Activated naive CD4-positive, alpha-beta T cell treated with anti-CD3 and anti-CD28 coated beads, Interleukin-2, amount 10 ng/mL, durations not matched to agents 7 days and 5 days (primary cell): ENCODE data around the gene CSTPP1.
"Not testable (repeated sequence)": the region's sequence is repeated elsewhere in the genome, so short reads cannot be mapped to it uniquely, and the experiment has no call there.

Experiments
- CTCF ChIA-PET: fragments of 350-600 bp; sonication (Branson Sonifier 250); formaldehyde crosslinking; loops from one replicate; lab custom pipeline; 2021; ENCODE audit warnings: antibody characterized with exemption; lab: Charles Lee
- DNase-seq: peaks from one replicate; pipeline ENCODE4 v3.0.0-alpha.2; 2020
- H3K27ac Mint-ChIP-seq: one replicate; pipeline ENCODE4 v1.8.0; 2021; ENCODE audit warnings: mild to moderate bottlenecking, moderate library complexity, mixed read lengths
- H3K27me3 Mint-ChIP-seq: one replicate; pipeline ENCODE4 v1.8.0; 2021; ENCODE audit warnings: mild to moderate bottlenecking, mixed read lengths
- H3K36me3 Mint-ChIP-seq: one replicate; pipeline ENCODE4 v1.8.0; 2021; ENCODE audit warnings: mixed read lengths
- H3K4me1 Mint-ChIP-seq: one replicate; pipeline ENCODE4 v1.8.0; 2021; ENCODE audit warnings: mixed read lengths
- H3K4me3 Mint-ChIP-seq: one replicate; pipeline ENCODE4 v1.8.0; 2021; ENCODE audit warnings: mild to moderate bottlenecking, moderate library complexity, mixed read lengths
- H3K9me3 Mint-ChIP-seq: one replicate; pipeline ENCODE4 v1.8.0; 2021; ENCODE audit warnings: mixed read lengths

The CSTPP1 gene

GRCh38 chr11:46917109-46917761 lies 19.3 kb upstream of the CSTPP1 start:
- H3K9me3 Mint-ChIP-seq: no peaks in the 10 kb centered on the region
- H3K27me3 Mint-ChIP-seq: peaks cover 89% of the 10 kb centered on the region
- peaks cover 32% of the 10 kb centered on the region for H3K4me1 Mint-ChIP-seq
- CTCF ChIA-PET: interaction anchor here (0.6 to 2.1 kb wide), 5 partner anchors 29 to 529 kb away, joined by 3 to 21 read pairs (median 3); no protein-coding TSS in a partner anchor
- H3K27ac Mint-ChIP-seq: no peak overlapping the region
- no peak for DNase-seq
- H3K36me3 Mint-ChIP-seq: no peaks in the 10 kb centered on the region
- peak overlapping the region; percentile 62 for H3K4me3 Mint-ChIP-seq

DNA sequence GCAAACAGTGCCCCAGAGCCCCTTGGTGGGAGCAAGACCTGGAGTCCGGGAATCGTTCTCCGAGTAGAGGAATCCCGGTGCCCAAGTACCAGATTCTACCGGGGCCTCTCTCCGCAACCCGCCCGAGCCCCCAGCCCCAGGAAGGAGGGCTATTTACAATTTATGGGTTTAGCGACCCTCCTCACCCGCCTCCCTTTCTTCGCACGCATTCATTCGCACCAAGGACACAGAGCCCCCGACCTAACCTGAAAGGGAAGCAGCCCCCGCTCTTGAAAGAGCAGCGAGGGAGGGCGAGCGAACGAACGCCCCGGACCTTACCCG lies 18.8 kb upstream of the CSTPP1 start:
- H3K4me3 Mint-ChIP-seq: peak overlapping the region; percentile 62
- no peak overlapping the region for H3K27ac Mint-ChIP-seq
- no peaks in the 10 kb centered on the region for H3K9me3 Mint-ChIP-seq
- CTCF ChIA-PET: interaction anchor here (0.6 to 2.1 kb wide), 3 partner anchors 171 to 529 kb away, joined by 3 to 21 read pairs (median 3); no protein-coding TSS in a partner anchor
- H3K4me1 Mint-ChIP-seq: peaks cover 31% of the 10 kb centered on the region
- peaks cover 87% of the 10 kb centered on the region for H3K27me3 Mint-ChIP-seq
- DNase-seq: no peak
- no peaks in the 10 kb centered on the region for H3K36me3 Mint-ChIP-seq

- CTCF ChIA-PET: interaction anchor here (0.9 to 2.7 kb wide), 4 partner anchors 233 to 530 kb away, joined by 3 to 17 read pairs (median 3); no protein-coding TSS in a partner anchor
These were observed 18.3 kb upstream of the CSTPP1 start, which contains the start of gene LRP4 for GRCh38 chr11:46918083-46918787. TSS of gene LRP4 (minus strand) at chr11:46918550. CDS start at chr11:46918379, 171 bp downstream.

DNA sequence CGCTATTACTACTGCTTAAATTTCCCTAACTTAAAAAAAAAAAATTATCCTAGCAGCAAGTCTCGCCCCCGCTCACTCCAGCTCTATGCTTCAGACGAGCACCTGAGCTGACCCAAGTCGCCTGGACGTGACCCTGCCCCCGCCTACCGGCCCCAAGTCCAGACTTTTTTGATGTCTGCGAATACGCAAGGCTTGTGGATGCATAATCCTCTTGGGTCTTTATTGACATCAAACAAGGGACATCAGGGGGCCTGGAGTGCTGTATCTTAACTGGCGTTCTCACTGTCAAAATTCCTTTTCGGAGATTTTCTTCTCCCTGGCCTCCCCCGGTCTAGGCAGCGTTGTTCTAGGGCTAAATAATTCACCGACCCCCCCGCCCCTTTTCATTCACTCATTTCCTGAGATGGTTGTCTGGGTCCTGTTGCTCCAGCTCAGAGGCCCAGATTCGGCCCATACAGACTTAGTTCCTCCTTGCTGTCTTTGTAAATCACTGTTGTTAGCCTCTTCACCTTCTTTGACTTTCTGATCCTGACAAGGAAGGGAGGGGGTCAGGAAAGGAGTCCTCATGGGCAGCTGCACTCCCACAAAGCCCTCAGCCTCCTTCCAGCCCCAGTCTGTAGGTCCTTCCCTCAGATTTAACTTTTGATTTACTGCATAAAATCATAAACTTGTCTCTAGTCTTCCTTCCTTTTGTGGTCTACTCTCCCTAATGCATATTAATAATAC lies 17.6 kb upstream of the CSTPP1 start:
- no peaks in the 10 kb centered on the region for H3K9me3 Mint-ChIP-seq
- DNase-seq: no peak
- no peaks in the 10 kb centered on the region for H3K36me3 Mint-ChIP-seq
- CTCF ChIA-PET: interaction anchor here (1.0 to 2.7 kb wide), 5 partner anchors 8 to 242 kb away, joined by 3 to 17 read pairs (median 3); no protein-coding TSS in a partner anchor
- H3K4me1 Mint-ChIP-seq: peaks cover 30% of the 10 kb centered on the region
- H3K27ac Mint-ChIP-seq: no peak overlapping the region
- peak overlapping the region; percentile 52 for H3K4me3 Mint-ChIP-seq
- peaks cover 75% of the 10 kb centered on the region for H3K27me3 Mint-ChIP-seq

More at GRCh38 chr11:46918083-46918787, 18.3 kb upstream of the CSTPP1 start, which contains the start of gene LRP4:
- peak; percentile 50 for DNase-seq
- no peaks in the 10 kb centered on the region for H3K9me3 Mint-ChIP-seq
- peak within 1 kb of the TSS; percentile 62 for H3K4me3 Mint-ChIP-seq
- peaks cover 30% of the 10 kb centered on the region for H3K4me1 Mint-ChIP-seq
- peaks cover 82% of the 10 kb centered on the region for H3K27me3 Mint-ChIP-seq
- no peaks in the 10 kb centered on the region for H3K36me3 Mint-ChIP-seq
- no peak within 1 kb of the TSS for H3K27ac Mint-ChIP-seq

- no peak for DNase-seq
- H3K27ac Mint-ChIP-seq: no peak overlapping the region
- peaks cover 71% of the 10 kb centered on the region for H3K27me3 Mint-ChIP-seq
- CTCF ChIA-PET: interaction anchor here (0.9 to 2.7 kb wide), 2 partner anchors 9 to 232 kb away, joined by 3 to 17 read pairs; no protein-coding TSS in a partner anchor
- H3K36me3 Mint-ChIP-seq: no peaks in the 10 kb centered on the region
- no peak overlapping the region for H3K4me3 Mint-ChIP-seq
- no peaks in the 10 kb centered on the region for H3K9me3 Mint-ChIP-seq
- peaks cover 30% of the 10 kb centered on the region for H3K4me1 Mint-ChIP-seq
These were observed 15.8 kb upstream of the CSTPP1 start for GRCh38 chr11:46920755-46921154.

- H3K4me1 Mint-ChIP-seq, DNase-seq, H3K4me3 Mint-ChIP-seq, CTCF ChIA-PET, H3K9me3 Mint-ChIP-seq, H3K27ac Mint-ChIP-seq, H3K36me3 Mint-ChIP-seq: not testable (repeated sequence)
- peaks cover 52% of the 10 kb centered on the region for H3K27me3 Mint-ChIP-seq
These were observed 8.6 kb upstream of the CSTPP1 start for GRCh38 chr11:46927928-46928327.

DNA sequence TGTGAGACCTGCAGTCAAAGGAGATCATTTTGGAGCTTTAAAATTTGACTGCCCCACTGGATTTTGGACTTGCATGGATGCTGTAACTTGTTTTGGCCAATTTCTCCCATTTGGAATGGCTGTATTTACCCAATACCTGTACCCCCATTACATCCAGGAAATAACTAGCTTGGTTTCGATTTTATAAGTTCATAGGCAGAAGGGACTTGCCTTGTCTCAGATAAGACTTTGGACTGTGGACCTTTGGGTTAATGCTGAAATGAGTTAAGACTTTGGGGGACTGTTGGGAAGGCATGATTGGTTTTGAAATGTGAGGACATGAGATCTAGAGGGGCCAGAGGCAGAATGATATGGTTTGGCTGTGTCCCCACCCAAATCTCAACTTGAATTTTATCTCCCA lies 7.9 kb upstream of the CSTPP1 start:
- peaks cover 55% of the 10 kb centered on the region for H3K27me3 Mint-ChIP-seq
- H3K4me1 Mint-ChIP-seq, H3K36me3 Mint-ChIP-seq, H3K27ac Mint-ChIP-seq, H3K9me3 Mint-ChIP-seq, DNase-seq, H3K4me3 Mint-ChIP-seq: not testable (repeated sequence)
- CTCF ChIA-PET: interaction anchor here (0.6 to 1.0 kb wide), 3 partner anchors 224 to 735 kb away, joined by 3 read pairs; no protein-coding TSS in a partner anchor

- DNase-seq: no peak
- CTCF ChIA-PET: interaction anchor here (1.4 kb wide), 1 partner anchor 10 kb away, joined by 3 read pairs; no protein-coding TSS in a partner anchor
- H3K4me3 Mint-ChIP-seq: no peak overlapping the region
- H3K9me3 Mint-ChIP-seq: no peaks in the 10 kb centered on the region
- H3K27me3 Mint-ChIP-seq: peaks cover 49% of the 10 kb centered on the region
- no peaks in the 10 kb centered on the region for H3K4me1 Mint-ChIP-seq
- H3K27ac Mint-ChIP-seq: no peak overlapping the region
- H3K36me3 Mint-ChIP-seq: no peaks in the 10 kb centered on the region
These were observed 6.5 kb upstream of the CSTPP1 start for GRCh38 chr11:46930089-46930488.

DNA sequence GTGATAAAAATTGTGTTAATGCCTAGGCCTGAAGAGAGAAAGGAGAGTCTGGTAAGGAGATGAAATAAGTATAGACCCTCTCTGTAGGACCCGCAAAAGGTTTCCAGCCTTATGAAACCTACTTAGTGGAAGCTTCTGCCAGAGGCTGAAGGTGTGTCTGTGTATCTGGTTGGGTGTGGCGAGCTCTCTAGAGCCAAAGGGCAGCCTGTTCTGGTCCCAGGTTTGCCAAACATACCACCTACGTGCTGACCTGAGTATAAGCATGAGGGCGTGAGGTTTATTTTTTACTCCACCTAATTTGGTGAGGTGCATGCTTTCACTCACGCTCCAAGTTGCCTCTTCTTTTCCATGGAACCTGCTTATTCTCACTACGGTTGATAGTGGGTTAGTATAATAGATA lies 5.6 kb downstream of the CSTPP1 start:
- no peak for DNase-seq
- H3K4me3 Mint-ChIP-seq: no peak overlapping the region
- no peaks in the 10 kb centered on the region for H3K27me3 Mint-ChIP-seq
- H3K9me3 Mint-ChIP-seq: no peaks in the 10 kb centered on the region
- no peaks in the 10 kb centered on the region for H3K36me3 Mint-ChIP-seq
- peaks cover 4% of the 10 kb centered on the region for H3K4me1 Mint-ChIP-seq
- CTCF ChIA-PET: no interaction called here
- no peak overlapping the region for H3K27ac Mint-ChIP-seq

DNA sequence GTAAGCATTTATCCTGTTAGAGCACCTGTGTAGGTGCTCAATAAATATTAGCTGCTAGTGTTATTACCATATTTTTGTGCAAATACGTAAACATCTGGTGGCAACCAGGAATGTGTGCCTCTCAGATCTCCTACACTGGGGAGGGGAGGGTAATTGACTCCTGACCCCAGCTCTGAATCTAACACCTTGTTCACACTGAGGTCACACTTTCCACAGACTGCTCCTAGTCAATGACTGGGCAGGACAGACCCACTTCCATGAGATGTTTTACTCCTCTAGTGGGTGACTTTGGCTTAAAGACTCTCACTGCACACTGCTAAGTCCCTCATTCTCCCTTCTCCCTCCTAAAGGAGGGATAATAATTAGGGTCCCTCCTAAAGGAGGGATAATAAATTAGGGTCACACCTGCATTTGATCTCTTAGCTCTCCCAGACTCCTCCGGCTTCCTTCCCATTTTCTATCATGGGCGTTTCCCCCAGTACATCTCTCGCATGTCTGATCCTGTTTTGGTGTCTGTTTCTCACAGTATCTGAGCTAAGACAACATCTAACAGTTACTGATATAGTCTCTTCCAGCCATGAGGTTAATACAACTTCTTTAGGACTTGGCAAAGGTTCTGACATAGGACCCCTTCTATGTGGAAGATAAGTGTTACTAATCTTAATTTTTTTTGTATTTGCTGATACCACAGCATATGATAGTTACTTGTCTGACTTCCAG lies 8.0 kb downstream of the CSTPP1 start:
- Mint-ChIP-seq H3K4me3 (no peak overlapping the region), H3K4me1 (no peaks in the 10 kb centered on the region), H3K27ac (no peak overlapping the region), H3K9me3 (no peaks in the 10 kb centered on the region), H3K27me3 (no peaks in the 10 kb centered on the region), H3K36me3 (no peaks in the 10 kb centered on the region)
- CTCF ChIA-PET: no interaction called here
- DNase-seq: no peak

DNA sequence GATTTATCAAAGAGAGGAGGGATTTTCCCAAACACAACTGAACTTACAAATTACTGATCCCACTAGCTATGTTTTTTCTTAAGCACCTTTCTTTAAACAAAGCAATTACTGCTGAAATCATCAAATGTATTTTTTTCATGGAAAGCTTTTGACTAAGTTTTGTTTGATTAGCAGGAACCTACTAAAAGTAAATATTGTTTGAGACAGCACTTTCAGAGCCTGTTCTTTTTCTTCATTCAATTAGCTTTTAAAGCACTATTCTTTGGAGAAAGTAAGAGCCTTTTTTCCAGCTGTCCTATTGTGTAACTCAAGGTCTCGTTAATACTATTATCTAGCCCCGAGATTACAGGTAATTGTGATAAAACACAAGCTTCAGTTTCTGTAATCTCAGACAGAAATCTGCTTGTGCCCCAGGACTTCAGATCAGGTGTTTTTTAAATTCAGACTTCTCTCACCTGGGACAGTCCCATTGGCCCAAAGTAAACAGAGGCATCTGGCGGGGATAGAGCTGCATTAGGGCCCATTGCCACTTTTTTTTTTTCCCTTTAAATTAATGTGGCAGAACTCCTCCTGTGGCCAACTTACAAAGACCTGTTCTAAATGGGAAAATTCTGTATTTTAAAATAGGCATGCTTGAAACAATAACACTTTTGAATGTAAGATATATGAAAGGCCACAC lies 11.0 kb downstream of the CSTPP1 start:
- H3K36me3 Mint-ChIP-seq: no peaks in the 10 kb centered on the region
- H3K27me3 Mint-ChIP-seq: no peaks in the 10 kb centered on the region
- no peak for DNase-seq
- peaks cover 9% of the 10 kb centered on the region for H3K4me1 Mint-ChIP-seq
- H3K27ac Mint-ChIP-seq: no peak overlapping the region
- CTCF ChIA-PET: interaction anchor here (0.9 kb wide), 1 partner anchor 10 kb away, joined by 3 read pairs; no protein-coding TSS in a partner anchor
- no peak overlapping the region for H3K4me3 Mint-ChIP-seq
- H3K9me3 Mint-ChIP-seq: no peaks in the 10 kb centered on the region

DNA sequence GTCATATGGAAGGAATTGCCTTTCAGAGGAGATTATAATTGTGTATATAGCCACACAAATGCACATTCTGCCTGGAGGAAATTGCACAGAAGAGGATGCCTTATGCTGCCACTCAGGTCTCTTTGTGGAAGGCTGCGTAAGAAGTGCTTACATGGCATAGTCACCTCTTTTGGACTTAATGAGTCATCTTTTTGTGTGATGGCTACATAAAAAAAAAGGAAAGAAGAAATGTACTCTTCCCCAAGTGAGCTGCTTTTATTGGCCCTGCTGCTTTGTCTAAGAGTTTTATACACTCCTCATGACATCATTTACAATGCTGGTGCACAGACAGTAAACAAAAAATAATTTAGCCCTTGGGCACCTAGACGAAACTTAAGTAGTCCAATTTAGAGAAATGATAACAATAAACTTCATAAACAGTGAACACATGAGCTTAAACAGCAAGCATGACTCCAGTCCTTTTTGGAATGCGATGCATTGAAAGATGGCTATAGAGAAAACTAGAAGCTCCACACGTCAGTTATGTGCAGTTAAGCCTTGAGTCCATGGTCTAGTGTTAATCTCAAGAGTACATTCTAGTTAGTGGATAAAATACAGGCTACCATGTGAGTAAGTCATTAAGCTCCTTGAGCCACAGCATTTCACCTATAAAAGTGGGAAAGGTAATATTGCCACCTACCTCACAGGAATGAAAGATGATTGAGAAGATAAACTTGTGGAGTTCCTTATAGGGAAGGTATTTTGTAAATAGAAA lies 12.0 kb downstream of the CSTPP1 start:
- CTCF ChIA-PET: interaction anchor here (1.3 kb wide), 1 partner anchor 204 kb away, joined by 4 read pairs; no protein-coding TSS in a partner anchor

More for the DNA sequence above, 12.0 kb downstream of the CSTPP1 start:
- Mint-ChIP-seq H3K4me3 (no peak overlapping the region), H3K36me3 (peaks cover 4% of the 10 kb centered on the region), H3K27me3 (no peaks in the 10 kb centered on the region), H3K27ac (no peak overlapping the region), H3K4me1 (peaks cover 16% of the 10 kb centered on the region), H3K9me3 (no peaks in the 10 kb centered on the region)
- no peak for DNase-seq
